Skeletal muscle satellite cell (primary cell): ENCODE measurements around the gene MYOZ3.
A peak's percentile ranks its signal among the peaks of the same experiment; 100 is the strongest.

Source experiments
- H3K27me3 ChIP-seq: 2 replicates; pipeline ENCODE4 v1.7.0; 2013; ENCODE audit warnings: low read length; ENCODE audit not compliant: control insufficient read depth, insufficient read depth
- H3K36me3 ChIP-seq: 2 replicates; pipeline ENCODE4 v1.7.0; 2013; ENCODE audit warnings: mild to moderate bottlenecking, control low read depth, low read length; ENCODE audit not compliant: insufficient read depth
- H3K4me1 ChIP-seq: 2 replicates; pipeline ENCODE4 v1.7.0; 2013; ENCODE audit warnings: low read length; ENCODE audit not compliant: control insufficient read depth, insufficient read depth
- H3K4me2 ChIP-seq: 2 replicates; pipeline ENCODE4 v1.7.0; 2013; ENCODE audit warnings: mild to moderate bottlenecking, low read length
- H3K4me3 ChIP-seq: 2 replicates; pipeline ENCODE4 v1.7.0; 2013; ENCODE audit warnings: low read length
- H3K9ac ChIP-seq: 2 replicates; pipeline ENCODE4 v1.7.0; 2013; ENCODE audit warnings: mild to moderate bottlenecking, low read depth, low read length, moderate library complexity
- H3K9me3 ChIP-seq: replicated peaks from 2 replicates; pipeline ENCODE4 v1.7.0; 2013; ENCODE audit warnings: mild to moderate bottlenecking, control low read depth, low read length

The MYOZ3 gene

DNA sequence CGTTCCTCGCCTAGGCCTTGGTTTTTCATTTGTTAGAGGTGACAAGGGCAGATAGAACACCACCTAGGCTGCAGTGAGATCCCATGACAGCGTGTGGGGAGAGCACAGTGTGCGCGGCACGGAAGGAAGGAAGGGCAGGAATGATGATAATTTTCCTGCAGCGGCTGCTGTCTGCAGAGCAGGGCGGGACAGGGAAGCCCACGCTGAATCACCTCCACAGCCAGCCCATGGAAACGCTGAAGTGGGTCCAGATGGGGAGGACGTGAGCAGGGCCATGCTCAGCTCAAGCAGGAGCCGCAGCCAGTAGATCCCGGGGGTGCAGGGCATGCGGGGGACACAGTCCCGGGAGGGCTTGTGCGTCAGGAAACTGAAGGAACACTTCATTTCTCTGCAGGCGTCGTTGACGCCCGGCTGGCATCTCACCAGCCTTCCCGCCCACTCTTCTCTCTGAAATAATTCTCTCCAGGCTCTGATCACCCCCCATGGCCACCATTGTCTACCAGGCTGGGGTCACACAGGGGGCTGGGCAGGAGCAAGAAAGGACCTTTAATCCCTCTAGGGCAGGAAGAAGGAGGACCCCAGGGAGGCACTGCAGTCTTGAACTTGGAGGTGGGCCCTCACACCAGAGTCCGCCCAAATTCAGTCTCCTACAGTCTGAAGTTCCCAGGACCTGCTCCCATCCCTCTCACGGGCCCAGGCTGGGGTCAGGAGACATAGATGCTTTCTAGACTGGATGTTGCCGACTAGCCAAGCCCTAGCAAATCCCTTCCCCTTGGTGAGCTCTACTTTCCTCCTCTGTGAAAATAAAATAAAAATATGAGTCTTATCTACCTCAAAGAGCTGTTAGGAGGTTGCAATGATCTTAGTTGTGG is 41.5 kb upstream of the MYOZ3 start:
- Histone ChIP-seq H3K4me1 (peaks cover 51% of the 10 kb centered on the region), H3K4me3 (no peak overlapping the region), H3K36me3 (no peaks in the 10 kb centered on the region), H3K9ac (no peak overlapping the region), H3K9me3 (no peaks in the 10 kb centered on the region), H3K4me2 (peak overlapping the region; percentile 47), H3K27me3 (peaks cover 8% of the 10 kb centered on the region)

- peaks cover 45% of the 10 kb centered on the region for H3K4me1 ChIP-seq
Observed at GRCh38 chr5:150621301-150621700, 39.8 kb upstream of the MYOZ3 start.

GRCh38 chr5:150622157-150622556 is 38.9 kb upstream of the MYOZ3 start:
- no peaks in the 10 kb centered on the region for H3K9me3 ChIP-seq
- H3K4me3 ChIP-seq = no peak overlapping the region
- no peaks in the 10 kb centered on the region for H3K36me3 ChIP-seq
- H3K4me2 ChIP-seq = no peak overlapping the region
- peaks cover 12% of the 10 kb centered on the region for H3K27me3 ChIP-seq
- H3K9ac ChIP-seq = no peak overlapping the region
- H3K4me1 ChIP-seq = peaks cover 41% of the 10 kb centered on the region

More at GRCh38 chr5:150621301-150621700, 39.8 kb upstream of the MYOZ3 start:
- H3K27me3 ChIP-seq = peaks cover 12% of the 10 kb centered on the region
- no peak overlapping the region for H3K9ac ChIP-seq
- H3K9me3 ChIP-seq = no peaks in the 10 kb centered on the region
- H3K4me2 ChIP-seq = no peak overlapping the region
- H3K4me3 ChIP-seq = no peak overlapping the region
- no peaks in the 10 kb centered on the region for H3K36me3 ChIP-seq

DNA sequence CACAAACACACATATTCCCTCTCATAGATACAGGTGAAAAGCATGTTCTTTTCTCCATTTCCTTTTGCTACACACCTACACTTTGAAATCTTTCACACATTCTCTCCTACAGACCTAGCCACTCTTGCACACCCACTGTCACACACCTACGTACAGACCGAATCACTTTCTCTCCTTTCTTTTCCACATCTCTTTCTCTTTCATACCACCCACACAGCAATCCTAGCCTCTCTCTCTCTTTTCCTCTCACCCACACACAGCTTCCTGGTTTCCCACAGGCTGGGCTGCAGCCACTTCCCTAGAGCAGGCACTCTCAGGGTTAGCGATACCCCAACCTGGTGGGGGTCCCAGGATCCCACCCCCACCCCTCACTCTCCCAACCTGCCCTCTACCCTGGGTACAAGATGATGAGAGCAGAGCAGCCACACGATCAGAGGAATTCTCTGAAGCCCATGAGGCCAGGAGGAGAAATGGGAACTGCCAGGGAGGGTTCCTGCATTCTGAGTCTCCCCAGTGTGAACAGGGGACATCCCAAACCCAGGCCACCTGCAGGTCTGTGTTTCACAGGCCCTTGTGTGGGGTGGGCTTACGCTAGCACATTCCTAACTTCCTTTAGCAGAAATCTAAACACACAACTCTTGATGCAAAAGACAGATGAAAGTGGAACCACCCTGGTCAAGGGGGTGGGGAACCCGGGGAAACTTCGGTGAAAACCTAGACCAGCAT is 37.7 kb upstream of the MYOZ3 start:
- H3K4me3 ChIP-seq = no peak overlapping the region
- H3K36me3 ChIP-seq = no peaks in the 10 kb centered on the region
- H3K4me1 ChIP-seq = peaks cover 47% of the 10 kb centered on the region
- H3K9ac ChIP-seq = no peak overlapping the region
- peaks cover 12% of the 10 kb centered on the region for H3K27me3 ChIP-seq
- no peaks in the 10 kb centered on the region for H3K9me3 ChIP-seq
- H3K4me2 ChIP-seq = no peak overlapping the region

DNA sequence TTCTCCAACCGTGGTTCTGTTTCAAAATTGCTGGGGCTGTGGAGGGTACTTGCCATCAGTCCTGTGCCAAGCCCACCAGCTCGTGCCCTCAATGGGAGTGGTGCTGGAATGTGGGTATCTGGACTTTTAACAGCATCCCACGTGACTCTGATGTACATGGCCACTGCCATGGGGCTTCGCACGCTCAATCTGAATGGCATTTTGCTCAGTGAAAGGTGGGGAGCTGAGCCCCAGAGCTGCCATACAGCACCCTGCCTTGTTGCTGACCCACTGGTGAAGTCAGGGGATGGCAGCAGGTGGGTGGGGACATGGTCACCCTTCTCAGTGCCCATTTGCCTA is 37.2 kb upstream of the MYOZ3 start:
- Histone ChIP-seq H3K4me1 (peaks cover 47% of the 10 kb centered on the region), H3K27me3 (peaks cover 12% of the 10 kb centered on the region), H3K9ac (no peak overlapping the region), H3K36me3 (no peaks in the 10 kb centered on the region), H3K9me3 (no peaks in the 10 kb centered on the region), H3K4me2 (peak overlapping the region; percentile 45), H3K4me3 (no peak overlapping the region)

DNA sequence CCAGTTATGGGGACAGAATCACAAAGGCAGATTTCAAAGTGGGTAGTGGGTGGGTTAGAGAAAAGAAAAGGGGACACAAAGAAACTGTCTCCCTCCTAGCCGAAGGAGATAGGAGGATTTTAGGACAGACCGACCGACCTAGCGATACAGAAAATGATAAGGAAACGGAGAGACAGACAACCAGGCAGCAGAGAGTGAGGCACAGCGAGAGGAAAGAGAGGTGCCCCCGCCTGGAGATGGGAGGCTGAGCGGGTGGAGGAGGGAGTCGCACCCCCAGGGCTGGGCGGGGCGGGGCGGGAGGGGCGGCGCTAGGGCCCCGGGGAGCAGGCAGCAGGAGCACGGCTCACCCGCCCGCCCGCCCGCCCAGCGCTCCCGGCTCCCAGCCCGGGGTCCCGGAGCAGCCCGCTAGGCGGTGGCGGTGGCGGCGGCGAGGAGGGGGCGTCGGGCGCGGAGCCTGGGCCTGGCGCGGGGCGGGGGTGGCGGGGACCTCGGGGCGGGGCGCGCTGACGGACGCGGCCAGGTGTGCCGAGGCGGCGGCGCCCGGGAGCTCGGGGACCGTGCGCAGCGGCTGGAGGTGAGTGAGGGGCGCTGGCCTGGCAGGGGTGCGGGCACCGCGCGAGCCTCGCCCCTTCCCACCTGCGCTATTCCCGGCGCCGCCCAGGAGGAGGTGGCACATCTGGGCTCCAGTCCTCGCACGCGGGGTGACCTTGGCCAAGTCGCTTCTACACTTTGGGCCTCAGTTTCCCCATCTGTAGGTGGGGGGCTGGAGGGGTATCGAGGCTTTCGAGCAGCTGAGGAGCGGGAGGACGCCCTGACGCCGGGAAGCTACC is 36.5 kb upstream of the MYOZ3 start:
- peak overlapping the region; percentile 47 for H3K9ac ChIP-seq
- peak overlapping the region; percentile 73 for H3K4me3 ChIP-seq
- no peaks in the 10 kb centered on the region for H3K9me3 ChIP-seq
- peak overlapping the region; percentile 91 for H3K4me2 ChIP-seq
- peaks cover 12% of the 10 kb centered on the region for H3K27me3 ChIP-seq
- H3K36me3 ChIP-seq = no peaks in the 10 kb centered on the region
- peaks cover 40% of the 10 kb centered on the region for H3K4me1 ChIP-seq

DNA sequence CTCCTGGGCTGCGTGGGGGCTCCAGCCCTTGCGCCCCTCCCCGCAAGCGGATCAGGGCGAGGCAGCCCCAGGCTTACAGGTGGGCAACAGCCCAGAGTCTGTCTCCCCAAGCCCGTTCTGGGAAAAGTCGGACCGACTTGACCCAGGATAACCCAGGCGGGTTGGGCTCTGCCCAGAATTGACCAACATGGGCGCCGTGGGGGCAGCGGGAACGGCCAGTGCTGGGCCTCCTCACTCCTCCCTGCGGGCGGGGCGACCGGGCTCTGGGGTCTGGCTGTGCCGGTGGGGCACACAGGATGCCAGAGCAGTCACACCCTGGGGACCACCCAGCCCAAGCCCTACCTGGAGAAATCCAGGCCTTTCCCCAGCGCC is 35.9 kb upstream of the MYOZ3 start:
- H3K4me1 ChIP-seq = peaks cover 39% of the 10 kb centered on the region

DNA sequence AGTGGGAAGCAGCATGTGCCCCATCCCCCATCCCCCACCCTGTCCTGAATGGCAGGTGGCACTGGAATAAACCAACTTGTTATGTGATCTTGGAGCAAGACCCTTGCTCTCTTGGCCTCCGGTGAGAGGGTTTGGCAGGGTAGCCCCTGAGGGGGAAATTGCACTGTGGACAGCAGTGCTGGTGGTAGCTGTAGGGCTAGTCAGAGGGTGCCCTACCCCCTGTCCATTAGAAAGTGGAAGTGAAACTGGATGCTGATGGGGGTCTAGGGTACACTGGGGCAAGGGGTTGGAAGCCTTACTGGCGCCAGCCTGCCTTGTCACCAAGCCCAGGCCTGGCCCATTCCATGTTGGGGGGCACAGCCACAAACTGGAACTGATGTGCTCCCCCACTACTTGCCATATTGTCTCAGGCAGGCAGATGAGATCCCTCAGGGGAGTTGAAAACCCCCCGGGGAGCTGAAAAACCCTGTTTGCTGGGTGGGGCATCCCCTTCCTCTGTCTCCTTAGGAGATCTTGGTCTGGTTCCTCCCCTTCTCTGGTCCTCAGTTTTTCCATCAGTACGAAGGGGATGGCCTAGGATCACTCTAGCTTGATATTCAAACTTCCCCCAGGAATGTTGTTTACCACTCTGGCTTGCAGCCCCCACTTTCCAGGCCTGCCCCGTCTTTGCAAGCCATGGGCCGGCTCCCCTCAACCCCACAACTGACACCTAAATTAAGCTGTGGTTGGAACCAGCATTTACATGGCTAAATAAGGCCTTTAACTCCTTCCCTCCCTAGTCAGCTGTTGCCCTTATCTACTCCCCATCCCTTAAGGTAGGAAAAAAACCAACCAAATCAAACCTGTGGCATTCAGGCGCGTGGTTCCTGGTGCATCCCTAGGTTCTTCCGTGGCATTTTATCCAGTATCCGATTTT is 35.0 kb upstream of the MYOZ3 start:
- H3K9me3 ChIP-seq = no peaks in the 10 kb centered on the region
- peaks cover 39% of the 10 kb centered on the region for H3K4me1 ChIP-seq
- H3K36me3 ChIP-seq = no peaks in the 10 kb centered on the region
- no peak overlapping the region for H3K4me3 ChIP-seq
- H3K27me3 ChIP-seq = peaks cover 12% of the 10 kb centered on the region
- no peak overlapping the region for H3K4me2 ChIP-seq
- no peak overlapping the region for H3K9ac ChIP-seq

More for the DNA sequence above, 35.9 kb upstream of the MYOZ3 start:
- H3K4me3 ChIP-seq = peak overlapping the region; percentile 73
- H3K36me3 ChIP-seq = no peaks in the 10 kb centered on the region
- H3K9ac ChIP-seq = peak overlapping the region; percentile 47
- no peaks in the 10 kb centered on the region for H3K9me3 ChIP-seq
- H3K4me2 ChIP-seq = peak overlapping the region; percentile 91
- peaks cover 12% of the 10 kb centered on the region for H3K27me3 ChIP-seq

DNA sequence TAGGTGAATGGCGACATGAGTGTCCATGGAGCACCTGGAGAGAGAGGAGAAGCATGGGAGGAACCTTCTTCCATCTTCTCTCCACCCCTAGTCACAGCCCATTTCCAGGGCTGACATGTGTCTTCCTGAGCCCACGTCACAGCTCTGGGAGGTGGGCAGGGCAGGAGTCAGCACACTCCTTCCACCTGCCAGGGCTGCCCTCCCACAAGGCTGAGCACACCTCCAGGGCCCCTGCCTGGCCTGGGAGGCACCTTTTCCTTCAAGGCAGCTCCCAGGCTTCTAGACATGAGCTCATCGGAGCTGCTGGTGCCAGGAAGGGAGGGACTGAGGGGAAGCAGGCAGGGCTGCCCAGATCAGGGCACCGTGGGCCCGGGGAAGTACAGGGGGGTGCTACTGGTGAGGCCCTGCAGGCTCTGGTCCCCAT is 34.2 kb upstream of the MYOZ3 start:
- Histone ChIP-seq H3K27me3 (peaks cover 12% of the 10 kb centered on the region), H3K9me3 (no peaks in the 10 kb centered on the region), H3K4me1 (peaks cover 39% of the 10 kb centered on the region), H3K36me3 (no peaks in the 10 kb centered on the region), H3K4me3 (no peak overlapping the region), H3K9ac (no peak overlapping the region), H3K4me2 (no peak overlapping the region)

GRCh38 chr5:150627731-150628545 is 33.1 kb upstream of the MYOZ3 start:
- H3K4me2 ChIP-seq = peak overlapping the region; percentile 32
- H3K4me1 ChIP-seq = peaks cover 42% of the 10 kb centered on the region
- no peak overlapping the region for H3K4me3 ChIP-seq
- H3K27me3 ChIP-seq = peaks cover 12% of the 10 kb centered on the region
- H3K36me3 ChIP-seq = no peaks in the 10 kb centered on the region
- no peaks in the 10 kb centered on the region for H3K9me3 ChIP-seq
- no peak overlapping the region for H3K9ac ChIP-seq
